ENCODE results near the gene CNTN1. TPM values are rescaled to one million over a fixed set of nuclear protein-coding genes. Genes with fewer than 3 reads are reported as not detected.
A peak's percentile ranks its signal among the peaks of the same experiment; 100 is the strongest.

CNTN1 gene
- total RNA-seq, 4 donors from 2014 or later: 18.0 to 32.1 (median 23.8) TPM

DNA sequence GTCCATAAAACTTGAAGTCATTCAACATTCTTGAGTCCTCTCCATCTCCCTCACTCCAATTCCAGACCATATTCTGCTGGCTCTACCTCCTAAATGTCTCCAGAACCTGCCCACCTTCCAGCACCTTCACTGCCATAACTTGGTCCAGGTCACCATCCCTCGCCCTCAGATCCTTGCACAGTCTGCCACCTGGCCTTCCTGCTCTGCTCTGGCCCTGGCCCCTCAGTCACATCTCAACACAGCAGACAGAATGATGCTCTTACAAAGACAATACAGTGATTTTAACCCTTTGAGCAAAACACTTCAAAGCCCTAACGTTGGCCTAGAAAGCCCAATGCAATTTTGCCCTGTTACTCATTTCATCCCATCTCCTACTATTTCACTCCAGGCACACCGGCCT lies 414.1 kb downstream of the CNTN1 start:
- Histone ChIP-seq H3K27ac (no peak overlapping the region), H3K4me3 (no peak overlapping the region), H3K36me3 (no peaks in the 10 kb centered on the region), H3K4me1 (peaks cover 0 to 4% (median 1%) of the 10 kb centered on the region in 4 donors), H3K9me3 (no peaks in the 10 kb centered on the region), H3K27me3 (no peaks in the 10 kb centered on the region)
- TF ChIP-seq EP300 (IDR thresholded peaks at IDR 0.05): no peak
- TF ChIP-seq POLR2A (IDR thresholded peaks at IDR 0.05): no peak
- TF ChIP-seq, protein P1, sequence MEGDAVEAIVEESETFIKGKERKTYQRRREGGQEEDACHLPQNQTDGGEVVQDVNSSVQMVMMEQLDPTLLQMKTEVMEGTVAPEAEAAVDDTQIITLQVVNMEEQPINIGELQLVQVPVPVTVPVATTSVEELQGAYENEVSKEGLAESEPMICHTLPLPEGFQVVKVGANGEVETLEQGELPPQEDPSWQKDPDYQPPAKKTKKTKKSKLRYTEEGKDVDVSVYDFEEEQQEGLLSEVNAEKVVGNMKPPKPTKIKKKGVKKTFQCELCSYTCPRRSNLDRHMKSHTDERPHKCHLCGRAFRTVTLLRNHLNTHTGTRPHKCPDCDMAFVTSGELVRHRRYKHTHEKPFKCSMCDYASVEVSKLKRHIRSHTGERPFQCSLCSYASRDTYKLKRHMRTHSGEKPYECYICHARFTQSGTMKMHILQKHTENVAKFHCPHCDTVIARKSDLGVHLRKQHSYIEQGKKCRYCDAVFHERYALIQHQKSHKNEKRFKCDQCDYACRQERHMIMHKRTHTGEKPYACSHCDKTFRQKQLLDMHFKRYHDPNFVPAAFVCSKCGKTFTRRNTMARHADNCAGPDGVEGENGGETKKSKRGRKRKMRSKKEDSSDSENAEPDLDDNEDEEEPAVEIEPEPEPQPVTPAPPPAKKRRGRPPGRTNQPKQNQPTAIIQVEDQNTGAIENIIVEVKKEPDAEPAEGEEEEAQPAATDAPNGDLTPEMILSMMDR (IDR thresholded peaks at IDR 0.05): no peak
- no peak for DNase-seq (ENCODE audit: low spot score in 2 of 2)
- 88 to 92% methylated on average over 3 of the region's 3 CpGs for WGBS, 2 donors

- TF ChIP-seq EP300 (IDR thresholded peaks at IDR 0.05): peak in 1 of 2 donors; percentile 35
- TF ChIP-seq POLR2A (IDR thresholded peaks at IDR 0.05): no peak
- TF ChIP-seq, protein P1 (IDR thresholded peaks at IDR 0.05): no peak
- Histone ChIP-seq H3K36me3 (no peaks in the 10 kb centered on the region), H3K4me1 (peaks cover 0 to 4% (median 1%) of the 10 kb centered on the region in 4 donors), H3K27ac (peak overlapping the region in 2 of 4 donors; percentile 30 to 70), H3K9me3 (no peaks in the 10 kb centered on the region), H3K27me3 (no peaks in the 10 kb centered on the region), H3K4me3 (no peak overlapping the region)
- DNase-seq (ENCODE audit: low spot score in 2 of 2): peak in 1 of 2 donors; percentile 35
- 26 to 29% methylated on average over 4 of the region's 4 CpGs for whole genome bisulfite sequencing, 2 donors
These were observed 415.8 kb downstream of the CNTN1 start for GRCh38 chr12:41108032-41108431.

DNA sequence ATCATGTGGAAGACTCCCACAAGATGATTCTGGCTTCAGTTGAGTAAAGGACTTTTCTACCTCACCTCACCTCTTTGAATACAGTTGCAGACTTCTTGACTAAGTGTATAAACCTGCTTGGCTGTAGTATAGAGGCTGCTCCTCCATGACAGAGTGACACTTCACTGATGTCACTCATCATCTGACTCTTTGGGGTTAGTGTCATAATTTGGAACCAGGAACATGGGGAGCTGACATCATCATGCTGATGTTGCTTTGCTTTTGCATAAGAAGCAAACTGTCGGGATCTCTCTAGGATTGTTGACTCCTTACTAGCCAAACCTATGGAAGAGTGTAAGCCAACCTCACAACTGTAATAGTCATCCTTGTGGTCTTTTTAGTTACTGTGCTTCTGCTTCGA lies 420.7 kb downstream of the CNTN1 start:
- no peak for DNase-seq (ENCODE audit: low spot score in 2 of 2)
- Histone ChIP-seq H3K36me3 (no peaks in the 10 kb centered on the region), H3K9me3 (no peaks in the 10 kb centered on the region), H3K27me3 (no peaks in the 10 kb centered on the region), H3K4me3 (no peak overlapping the region), H3K4me1 (peaks cover 0 to 4% (median 1%) of the 10 kb centered on the region in 4 donors), H3K27ac (peak overlapping the region in 1 of 4 donors; percentile 56)
- TF ChIP-seq EP300 (IDR thresholded peaks at IDR 0.05) (no peak), POLR2A (IDR thresholded peaks at IDR 0.05) (no peak)
- TF ChIP-seq, protein P1 (IDR thresholded peaks at IDR 0.05): no peak
- WGBS, 2 donors: 55 to 87% methylated on average over 2 of the region's 2 CpGs

DNA sequence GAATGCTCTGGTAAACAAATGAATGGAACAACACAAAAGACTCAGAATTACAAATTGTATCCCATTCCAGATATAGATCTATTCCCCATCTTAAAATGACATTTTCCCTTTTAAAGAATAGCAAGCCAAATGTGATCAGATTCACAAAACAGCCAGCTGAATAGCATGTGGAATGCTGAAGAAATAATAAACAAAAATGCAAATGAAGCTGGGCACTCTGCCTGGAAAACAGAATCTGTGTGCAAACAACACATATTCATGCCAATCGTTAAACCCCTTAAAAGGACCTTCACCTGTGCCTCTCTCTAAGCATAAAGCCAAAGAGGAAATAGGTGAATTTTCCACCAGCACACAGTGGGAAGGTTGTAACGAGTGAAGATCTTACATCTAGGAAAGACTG lies 428.0 kb downstream of the CNTN1 start:
- Histone ChIP-seq H3K4me1 (peaks cover 0 to 13% (median 0%) of the 10 kb centered on the region in 4 donors), H3K4me3 (no peak overlapping the region), H3K36me3 (no peaks in the 10 kb centered on the region), H3K27me3 (no peaks in the 10 kb centered on the region), H3K9me3 (no peaks in the 10 kb centered on the region), H3K27ac (no peak overlapping the region)
- 61 to 62% methylated on average over 2 of the region's 2 CpGs for WGBS, 2 donors
- TF ChIP-seq EP300 (IDR thresholded peaks at IDR 0.05): no peak
- no peak for TF ChIP-seq POLR2A (IDR thresholded peaks at IDR 0.05)
- TF ChIP-seq, protein P1 (IDR thresholded peaks at IDR 0.05): no peak
- no peak for DNase-seq (ENCODE audit: low spot score in 2 of 2)

DNA sequence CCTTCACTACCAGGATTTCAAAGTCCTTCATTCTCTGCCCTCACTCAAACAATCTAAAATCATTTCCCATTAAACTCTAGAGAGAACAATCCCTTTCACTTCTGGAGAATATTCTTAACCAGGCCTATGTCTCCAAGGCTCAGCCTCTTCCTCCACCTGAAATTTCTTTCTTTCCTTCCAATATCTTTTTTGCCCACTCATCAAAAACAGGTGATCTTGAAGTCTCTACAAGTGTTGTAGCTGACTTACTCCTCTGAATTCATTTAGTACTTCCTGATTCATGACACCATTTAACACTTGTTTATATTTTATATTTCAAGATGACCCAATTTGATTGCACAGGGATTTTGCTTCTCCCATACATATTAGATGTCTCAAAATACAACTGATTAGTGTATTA lies 429.1 kb downstream of the CNTN1 start:
- Histone ChIP-seq H3K9me3 (no peaks in the 10 kb centered on the region), H3K27me3 (no peaks in the 10 kb centered on the region), H3K4me3 (no peak overlapping the region), H3K4me1 (peaks cover 0 to 13% (median 0%) of the 10 kb centered on the region in 4 donors), H3K27ac (peak overlapping the region in 1 of 4 donors; percentile 71), H3K36me3 (no peaks in the 10 kb centered on the region)
- TF ChIP-seq EP300 (IDR thresholded peaks at IDR 0.05) (no peak), POLR2A (IDR thresholded peaks at IDR 0.05) (no peak)
- TF ChIP-seq, protein P1 (IDR thresholded peaks at IDR 0.05): no peak
- no peak for DNase-seq (ENCODE audit: low spot score in 2 of 2)
